Kidney glomerular epithelial cell (primary cell): ENCODE results near the gene TAPBP.
"Not testable (repeated sequence)": the region's sequence is repeated elsewhere in the genome, so short reads cannot be mapped to it uniquely, and the experiment has no call there.

Source experiments
- DNase-seq: peaks from one replicate; lab custom pipeline; 2025; lab: John Stamatoyannopoulos, UW

TAPBP gene

DNA sequence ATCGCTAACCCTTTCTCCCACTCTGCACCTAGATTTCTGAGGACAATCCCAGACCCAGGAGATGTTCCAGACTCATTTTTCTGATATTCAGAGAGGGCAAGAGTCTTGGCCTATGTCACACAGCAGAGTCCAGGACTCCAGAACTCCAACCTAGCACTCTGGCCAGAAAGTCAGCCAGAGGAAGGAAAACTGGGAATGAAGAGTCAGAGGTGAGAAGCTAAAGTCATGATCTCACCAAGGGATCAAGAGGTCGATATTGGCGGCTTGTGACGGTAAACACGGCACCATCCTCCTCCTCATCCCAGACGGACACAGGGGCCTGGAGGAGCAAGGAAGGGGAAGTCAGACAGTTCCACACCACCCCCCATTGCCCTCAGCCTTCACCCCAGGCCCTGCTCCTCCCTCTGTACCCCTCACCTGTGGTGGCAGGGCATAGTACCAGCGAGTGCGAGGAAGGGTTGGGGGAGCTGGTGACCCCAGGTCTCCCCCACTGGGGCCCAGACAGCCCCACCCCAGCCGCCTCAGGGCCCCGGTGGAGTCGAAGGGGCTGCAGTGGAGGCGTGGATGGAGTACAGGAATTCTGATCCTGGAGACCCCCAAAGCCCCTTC lies 17.0 kb downstream of the TAPBP start:
- no peak for DNase-seq

DNA sequence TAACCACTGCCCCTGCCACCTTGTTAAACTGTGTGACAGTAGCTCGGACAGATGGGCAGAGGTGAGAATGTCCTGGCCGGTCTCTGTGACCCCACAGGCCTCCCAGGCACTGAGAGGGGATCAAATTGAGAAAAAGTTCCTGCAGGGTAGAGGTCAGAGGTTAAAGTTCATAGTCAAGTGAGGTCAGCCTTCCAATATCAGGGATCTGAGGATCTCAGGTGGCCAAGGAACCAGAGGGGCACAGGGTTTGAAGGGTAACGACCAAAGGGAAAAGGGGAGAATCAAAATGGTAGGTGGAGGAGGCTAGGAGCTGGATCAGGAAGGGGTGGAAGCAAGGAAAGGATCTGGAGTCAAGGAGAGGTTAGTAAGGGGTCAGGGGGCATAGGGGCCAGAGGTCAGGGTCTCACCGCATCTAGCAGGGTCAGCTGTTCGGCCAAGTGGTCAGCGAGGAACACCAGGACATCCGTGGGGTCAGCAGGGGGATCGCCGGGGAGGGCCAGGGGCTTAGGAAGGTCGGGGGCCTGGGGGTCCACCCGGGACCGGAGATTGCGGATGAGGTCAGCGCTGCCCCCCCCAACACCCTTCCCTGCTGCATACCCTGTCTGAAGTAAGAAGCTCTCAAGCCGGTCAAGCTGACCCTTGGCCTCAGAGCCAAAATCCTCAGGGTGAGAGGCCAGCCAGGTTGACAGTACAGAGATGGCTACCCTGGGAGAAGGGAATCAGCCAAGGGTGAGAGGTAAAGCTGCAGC lies 18.1 kb downstream of the TAPBP start:
- DNase-seq: no peak

DNA sequence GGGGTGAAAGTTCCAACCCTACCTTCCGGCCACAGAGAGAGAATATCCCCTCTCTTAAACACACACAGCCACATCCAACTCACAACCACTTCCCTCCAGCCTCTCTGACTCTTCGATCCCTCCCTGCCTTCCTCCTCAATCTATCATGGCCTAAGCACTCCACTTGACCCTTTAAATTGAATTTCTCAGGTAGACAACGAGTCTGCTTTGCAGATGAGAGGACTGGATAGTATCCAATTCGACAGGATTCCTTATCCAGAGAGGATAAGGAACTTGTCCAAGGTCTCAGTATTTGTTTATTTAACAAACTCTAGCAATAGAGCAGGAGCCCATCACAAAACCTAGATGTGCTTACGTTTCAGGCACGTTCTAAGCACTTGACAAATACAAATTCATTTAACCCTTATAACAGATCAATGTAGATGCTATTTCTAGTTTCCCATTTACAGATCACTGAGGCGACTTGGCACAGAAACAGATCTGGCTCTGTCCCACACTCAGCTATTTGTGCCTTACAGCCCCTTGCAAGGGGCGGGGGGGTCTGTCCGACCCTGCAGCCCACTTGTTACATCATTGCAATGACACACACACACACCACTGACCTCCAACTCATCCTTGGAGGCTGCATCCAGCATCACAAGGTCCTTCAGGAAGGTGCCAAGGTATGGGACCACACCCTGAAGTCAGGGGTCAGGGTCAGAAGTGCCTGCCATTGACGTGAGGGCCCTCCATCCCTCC lies 19.6 kb downstream of the TAPBP start:
- DNase-seq: no peak

DNA sequence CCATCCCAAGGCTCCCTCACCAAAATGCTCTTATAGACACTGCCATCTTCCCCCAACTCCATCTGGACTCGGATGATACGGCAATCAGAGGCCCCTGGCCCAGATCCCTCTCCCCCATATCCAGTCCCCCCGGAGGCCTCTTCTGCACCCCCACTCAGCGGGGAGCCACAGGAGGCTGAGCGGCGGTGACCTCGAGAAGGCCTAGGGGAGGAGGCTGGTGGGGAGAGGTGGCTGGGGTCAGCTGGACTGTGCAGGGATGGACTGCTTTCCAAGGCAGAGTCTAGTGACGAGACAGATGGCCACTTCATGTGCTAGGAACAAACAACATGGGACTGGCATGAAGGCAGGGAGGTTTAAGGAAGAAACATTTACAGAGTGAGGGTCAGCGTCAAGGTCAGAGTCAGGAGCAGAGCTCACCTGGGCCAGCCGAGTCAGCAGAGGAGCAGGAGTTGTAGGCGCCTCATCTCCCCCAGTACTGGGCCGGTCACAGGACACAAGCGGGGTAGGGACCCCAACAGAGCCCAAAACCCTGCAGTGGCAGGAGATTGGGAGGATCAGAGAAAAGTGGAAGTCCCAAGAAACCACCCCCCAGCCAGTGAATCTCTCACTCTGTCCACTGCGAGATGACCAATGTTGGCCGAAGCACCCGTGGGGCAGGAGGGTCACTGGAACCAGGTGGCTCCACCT lies 20.7 kb downstream of the TAPBP start:
- no peak for DNase-seq

- DNase-seq: no peak
Measured at GRCh38 chr6:33290459-33290858, 23.4 kb downstream of the TAPBP start.

GRCh38 chr6:33289784-33290315 lies 24.0 kb downstream of the TAPBP start:
- DNase-seq: no peak

DNA sequence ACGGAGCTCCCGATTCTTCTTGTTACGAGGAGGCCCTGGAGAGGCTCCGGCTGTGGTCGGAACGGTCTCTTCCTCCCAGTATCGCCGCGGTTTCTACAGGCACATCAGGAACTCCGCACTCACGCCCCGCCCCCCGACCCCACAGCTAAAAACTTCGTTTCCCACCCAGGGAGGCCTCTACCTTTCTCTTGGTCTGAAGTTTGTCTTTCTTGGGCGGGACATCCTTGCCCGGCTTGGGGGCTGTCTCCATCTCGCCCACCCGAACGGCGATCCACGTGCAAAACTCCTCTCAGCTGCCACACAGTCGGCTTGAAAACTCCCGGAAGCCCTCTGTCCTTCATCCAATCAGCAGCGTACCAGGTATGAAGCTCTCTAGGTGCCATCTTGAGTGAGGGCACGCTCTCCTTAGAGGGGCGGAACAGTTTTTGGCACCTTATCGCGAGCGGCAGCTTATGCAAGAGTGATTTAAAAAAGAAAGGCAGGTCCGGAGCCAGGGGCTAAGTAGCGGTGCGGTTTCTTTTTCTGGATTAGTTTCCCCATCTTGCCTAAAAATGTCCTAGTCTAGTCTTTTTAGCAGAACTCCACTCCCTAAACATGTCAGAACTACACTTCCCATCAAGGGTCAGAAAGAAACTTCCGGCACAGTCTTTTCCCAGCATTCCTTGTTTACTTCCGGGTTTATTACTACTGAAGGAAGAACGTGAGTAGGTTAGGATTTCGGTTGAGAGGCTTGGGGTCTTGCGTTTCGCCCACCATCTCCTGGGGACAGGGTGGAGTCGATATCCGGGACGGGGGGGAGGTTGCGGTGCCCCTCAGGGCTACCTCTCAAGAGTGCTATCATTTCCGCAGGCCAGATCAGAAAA lies 24.7 kb downstream of the TAPBP start, which contains the start of the genes PFDN6 and WDR46:
Gene PFDN6 (plus strand): TSS at position 681 of the 863 bp plus-strand sequence. CDS start 256 bp downstream, outside the sequence.
Gene WDR46 (minus strand): TSS at position 319 of the 863 bp plus-strand sequence. CDS start 69 bp downstream, at position 250.
- DNase-seq: peak; percentile 98

- no peak for DNase-seq
Measured at GRCh38 chr6:33288141-33288920, 25.5 kb downstream of the TAPBP start.

- DNase-seq: no peak
Measured at GRCh38 chr6:33286946-33287914, 26.6 kb downstream of the TAPBP start.

DNA sequence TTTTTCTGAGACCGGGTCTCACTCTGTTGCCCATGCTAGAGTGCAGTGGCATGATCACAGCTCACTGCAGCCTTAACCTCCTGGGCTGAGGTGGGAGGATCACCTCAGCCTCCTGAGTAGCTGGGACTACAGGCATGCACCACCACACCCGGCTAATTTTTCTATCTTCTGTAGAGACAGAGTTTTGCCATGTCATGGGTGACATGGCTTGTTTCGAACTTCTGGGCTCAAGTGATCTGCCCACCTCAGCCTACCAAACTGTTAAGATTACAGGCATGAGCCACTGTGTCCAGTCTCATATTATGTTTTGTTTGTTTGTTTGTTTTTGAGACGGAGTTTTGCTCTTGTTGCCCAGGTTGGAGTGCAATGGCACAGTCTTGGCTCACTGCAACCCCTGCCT lies 28.7 kb downstream of the TAPBP start:
- DNase-seq: not testable (repeated sequence)

DNA sequence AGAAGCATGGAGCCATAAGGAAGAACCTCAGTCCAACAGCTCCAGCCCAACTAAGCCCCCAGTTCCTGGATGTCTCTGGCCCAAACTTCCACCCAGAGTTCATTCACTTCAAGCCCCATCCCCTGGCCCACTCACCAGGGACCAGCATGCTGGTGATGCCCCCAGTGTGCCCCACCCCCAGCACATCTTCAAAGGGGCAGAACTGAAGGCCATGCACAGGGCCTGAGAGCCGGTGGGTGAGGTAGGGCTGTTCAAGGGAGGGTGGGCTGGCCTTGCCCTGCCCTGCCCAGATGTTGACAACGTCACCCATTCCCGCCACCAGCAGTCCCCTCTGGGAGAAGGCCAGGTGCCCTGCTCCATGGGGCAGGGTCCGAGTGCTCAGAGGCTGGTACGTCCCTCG lies 33.3 kb downstream of the TAPBP start:
- no peak for DNase-seq

GRCh38 chr6:33279971-33280511 lies 33.8 kb downstream of the TAPBP start:
- peak; percentile 34 for DNase-seq

DNA sequence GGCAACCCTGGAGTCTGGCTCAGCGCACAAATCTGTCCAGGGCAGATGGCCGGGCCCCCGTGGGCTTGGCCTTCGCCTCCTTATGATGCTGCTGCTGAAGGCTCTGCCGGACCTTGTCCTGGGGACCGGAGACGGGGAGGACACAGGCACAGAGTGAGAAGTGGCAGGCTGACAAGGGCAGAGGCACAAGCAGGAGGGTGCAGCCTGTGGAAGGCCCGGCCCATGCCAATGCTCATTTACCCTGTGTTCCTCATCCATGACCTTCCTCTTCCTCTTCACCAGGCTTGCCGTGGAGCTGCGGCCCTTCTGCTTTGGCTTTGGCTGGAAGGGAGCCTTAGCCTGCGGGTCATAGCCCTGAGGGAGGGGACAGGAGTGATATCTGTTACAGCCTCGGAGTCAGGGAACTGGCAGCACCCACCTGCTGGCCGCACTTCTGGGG lies 34.6 kb downstream of the TAPBP start:
- no peak for DNase-seq

DNA sequence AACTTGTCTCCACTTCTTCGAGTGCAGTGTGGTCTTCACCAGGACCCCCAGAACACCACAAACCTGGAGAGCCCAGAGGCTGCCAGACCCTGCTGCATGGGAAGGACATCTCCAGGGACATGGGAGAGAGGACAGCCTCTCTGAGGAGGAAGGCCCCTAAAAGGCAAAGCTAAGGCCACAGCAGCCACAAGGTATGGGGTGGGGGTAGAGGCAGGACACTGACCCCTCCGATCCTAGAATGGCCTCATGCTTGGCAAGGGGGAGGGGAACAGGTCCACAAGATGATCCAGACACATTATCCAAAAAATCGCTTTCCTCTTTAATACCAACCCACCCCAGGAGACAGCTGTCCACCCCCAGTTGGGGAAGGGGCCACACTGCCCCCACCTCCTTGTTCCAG lies 35.1 kb downstream of the TAPBP start:
- DNase-seq: no peak

DNA sequence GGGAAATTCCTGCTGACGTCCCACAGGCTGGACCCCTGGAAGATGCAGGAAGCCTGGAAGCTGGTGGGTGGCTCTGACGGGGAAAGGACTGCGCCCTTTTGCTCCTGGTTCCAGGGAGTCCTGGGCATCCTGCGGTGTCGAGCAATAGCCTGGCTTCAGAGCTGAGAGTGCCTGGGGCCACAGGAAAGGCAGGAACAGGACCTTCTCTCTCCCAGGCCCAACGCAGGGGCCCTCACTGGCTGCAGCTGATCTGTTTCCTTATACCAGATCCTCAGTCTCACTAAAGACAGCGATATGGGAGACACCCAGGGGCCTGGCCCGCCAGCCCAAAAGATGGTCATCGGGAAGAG lies 35.5 kb downstream of the TAPBP start:
- no peak for DNase-seq

- DNase-seq: no peak
Measured at GRCh38 chr6:33277663-33278391, 36.1 kb downstream of the TAPBP start.

- peak; percentile 46 for DNase-seq
Measured at GRCh38 chr6:33276864-33277662, 36.8 kb downstream of the TAPBP start, which contains the start of gene B3GALT4. Gene B3GALT4, plus strand, starts transcription at chr6:33277123. Its CDS starts 297 bp downstream, at chr6:33277420.
